NCI-H2196 treated with DMSO at 0.1 percent for 48 hours (cell line): ENCODE data around the gene TLL1.

Experiments
- DNase-seq: peaks from one replicate; lab custom pipeline; 2025; ENCODE audit not compliant: unreplicated experiment; lab: John Stamatoyannopoulos, UW

Gene TLL1

DNA sequence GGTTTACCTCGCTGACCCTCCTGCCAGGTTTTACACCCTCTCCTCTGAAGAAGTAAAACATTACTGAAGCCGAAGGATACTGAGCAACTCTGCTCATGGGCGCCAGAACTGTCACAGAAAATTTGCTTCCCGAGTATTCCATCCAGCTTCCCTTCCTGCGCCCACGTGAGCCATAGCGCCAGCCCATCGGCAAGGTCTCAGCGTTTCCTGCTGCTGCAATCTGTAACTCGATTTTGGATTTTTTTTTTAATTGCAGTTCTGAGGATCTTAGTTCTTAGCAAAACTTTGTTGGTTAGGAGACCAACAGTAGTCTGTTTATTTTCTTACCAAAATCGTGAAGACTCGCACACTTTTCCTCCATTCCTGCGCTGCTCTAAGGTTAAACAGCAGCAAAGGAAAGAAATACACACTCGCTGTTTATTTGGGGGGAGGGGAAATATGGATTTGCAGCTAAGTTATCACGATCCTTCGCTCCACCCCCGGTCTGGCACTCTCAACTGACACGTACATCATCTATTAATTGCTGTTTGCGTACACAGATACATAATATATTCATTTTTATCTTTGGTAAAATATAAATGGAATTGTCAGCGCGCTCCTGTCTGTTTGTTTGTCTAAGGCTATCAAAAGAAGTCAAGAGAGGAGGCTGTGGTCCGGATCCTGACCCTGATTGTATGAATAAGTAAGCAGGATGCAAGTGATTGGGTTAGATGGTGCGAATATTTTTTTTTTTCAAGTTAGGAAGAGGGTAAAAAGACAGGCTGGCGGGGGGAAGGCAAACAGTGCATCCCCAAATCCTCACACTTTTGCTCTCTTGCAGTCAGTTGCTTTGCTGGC is at the start of gene TLL1:
TSS of gene TLL1 (plus strand) at position 777 of the 837 bp plus-strand sequence. CDS start 668 bp downstream, outside the sequence.
- DNase-seq, result no peak

DNA sequence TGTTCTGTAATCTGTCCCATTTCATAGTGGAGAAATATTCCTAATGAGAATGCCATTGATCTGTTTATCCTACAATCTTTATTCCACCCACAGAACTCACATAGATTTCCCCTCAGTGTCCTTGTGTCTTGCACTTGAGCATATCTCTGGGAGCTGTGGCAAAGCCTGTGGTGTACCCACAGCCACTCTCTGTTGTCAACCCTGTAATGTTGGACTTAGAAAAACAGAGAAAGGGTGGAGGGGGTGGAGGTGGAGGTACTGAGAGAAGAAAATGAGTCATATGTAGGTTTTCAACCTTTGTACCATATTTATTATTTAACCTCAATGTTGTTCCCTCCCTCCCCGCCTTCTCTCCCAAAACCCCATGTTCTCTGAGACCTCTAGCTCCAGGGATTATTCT is 46.9 kb upstream of the TLL1 start:
- no peak for DNase-seq

DNA sequence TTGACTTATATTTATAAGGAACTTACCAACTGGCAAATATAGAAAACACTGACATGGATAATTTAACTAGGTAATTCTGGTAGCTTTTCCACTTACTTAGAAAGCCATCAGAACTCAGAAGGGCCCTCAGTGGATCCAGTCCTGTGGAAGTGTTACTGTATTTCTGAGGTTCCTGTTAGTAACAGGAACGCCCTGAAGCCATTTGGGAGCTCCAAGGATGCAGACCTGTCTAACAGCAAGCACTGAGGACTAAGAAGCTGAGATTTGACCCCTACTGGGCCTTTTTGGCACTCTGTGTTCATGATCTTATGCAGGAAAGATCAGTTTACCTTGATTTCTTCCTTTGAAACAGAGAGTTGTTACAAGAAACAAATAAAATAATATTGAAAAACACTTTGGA is 46.0 kb upstream of the TLL1 start:
- DNase-seq, result no peak

DNA sequence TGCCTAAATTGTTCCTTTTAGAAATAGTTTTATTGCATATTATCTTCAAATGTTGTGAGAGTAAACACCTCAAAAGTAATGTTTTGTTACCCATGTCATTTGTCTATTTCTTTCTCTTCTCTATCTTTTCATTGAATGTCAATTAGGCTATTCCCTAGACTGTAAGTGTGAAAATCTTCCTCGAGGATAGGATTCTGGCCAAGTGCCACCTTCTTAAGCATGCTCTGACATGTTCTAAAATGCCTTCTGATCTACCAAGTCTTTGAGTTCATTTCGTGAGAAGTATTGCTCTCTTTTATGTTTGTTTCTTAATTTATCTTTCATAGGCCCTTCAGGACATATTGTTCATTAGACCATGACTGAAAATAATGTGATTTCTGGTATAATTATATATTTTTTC is 44.1 kb upstream of the TLL1 start:
- no peak for DNase-seq

DNA sequence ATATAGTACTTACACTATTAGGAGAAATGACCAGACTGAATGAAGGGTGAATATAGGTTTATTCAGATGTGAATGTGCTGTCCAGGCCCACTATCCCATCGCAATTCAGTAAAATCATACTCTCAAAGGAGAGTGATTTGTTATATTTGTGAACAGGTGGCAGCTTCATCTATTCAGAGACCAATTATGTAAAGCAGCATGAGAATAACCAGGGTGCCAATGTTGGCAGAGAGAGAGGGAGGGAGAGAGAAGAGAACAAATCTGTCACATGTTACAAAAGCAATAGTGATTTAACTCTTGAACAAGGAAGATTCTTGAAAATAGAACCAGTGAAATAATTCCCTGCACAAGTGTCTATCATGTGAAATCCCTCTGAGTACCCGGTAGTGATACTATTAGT is 38.9 kb upstream of the TLL1 start:
- DNase-seq, result no peak

DNA sequence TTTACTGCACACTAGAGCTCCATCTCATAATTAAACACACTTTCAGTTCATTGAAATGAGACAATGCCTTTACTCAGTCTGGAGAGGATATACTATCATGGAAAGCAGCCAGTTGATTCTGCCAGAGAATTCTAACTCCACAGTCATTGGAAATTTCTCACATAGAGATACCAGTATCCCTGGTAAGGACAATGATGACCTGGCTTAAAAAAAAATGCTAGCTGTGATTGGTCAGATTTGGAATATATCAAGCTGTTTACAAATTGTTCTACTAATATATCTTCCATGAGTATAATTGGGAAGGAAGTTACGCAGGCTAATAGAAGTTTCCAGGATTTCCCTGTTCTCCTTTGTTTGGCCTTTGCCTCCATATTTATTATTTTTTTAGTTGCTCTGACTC is 34.5 kb upstream of the TLL1 start:
- no peak for DNase-seq

DNA sequence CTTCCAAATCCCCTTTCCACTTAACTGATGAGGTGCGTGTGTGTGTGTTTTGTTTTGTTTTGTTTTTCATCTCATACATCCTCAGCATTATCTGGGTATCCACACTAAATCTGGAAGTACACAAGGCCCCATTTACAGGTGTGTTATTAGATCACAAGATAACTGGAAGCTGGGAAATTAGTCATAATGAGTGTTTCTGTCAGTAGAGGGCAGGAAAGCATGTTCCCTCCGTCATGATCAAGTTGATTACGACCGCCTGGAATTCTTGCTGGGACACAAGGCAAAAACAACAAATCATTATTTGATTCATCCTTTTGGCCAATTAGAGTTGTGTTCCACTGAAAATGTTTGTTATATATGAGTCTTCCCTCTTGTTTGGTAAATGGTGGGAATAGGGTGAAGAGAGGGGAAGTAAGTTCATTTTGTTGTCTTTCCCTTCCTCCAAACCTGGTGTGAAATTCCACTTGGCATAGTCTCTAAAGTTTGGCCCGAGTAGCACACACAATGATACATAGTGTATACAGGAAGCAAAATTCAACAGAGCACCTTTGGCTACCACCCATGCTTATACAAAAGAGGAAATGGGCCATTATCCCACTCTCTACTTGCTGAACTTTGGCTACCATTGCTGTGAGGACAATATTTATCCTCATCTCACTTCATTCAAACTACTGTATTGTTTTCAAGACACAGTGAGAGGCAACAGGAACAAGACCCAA is 33.3 kb upstream of the TLL1 start:
- DNase-seq, result no peak

DNA sequence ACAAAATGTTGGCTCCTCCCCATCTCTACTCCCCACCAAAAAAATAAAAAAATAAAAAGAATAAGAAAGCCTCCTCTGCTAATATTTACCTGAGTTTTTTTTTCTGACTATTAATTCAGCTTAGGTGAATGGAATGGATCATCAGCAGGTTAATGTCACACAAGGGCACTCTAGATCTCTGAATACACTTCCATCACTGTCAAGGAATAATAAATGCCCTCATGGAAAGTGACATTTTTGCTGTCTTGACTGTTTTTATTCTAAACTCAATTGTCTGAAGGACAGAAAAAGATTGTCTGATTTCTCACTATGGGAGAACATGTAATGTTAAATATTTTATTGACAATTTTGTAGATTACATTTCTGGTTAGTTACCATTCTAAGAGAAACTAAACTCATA is 30.4 kb upstream of the TLL1 start:
- DNase-seq, result no peak

DNA sequence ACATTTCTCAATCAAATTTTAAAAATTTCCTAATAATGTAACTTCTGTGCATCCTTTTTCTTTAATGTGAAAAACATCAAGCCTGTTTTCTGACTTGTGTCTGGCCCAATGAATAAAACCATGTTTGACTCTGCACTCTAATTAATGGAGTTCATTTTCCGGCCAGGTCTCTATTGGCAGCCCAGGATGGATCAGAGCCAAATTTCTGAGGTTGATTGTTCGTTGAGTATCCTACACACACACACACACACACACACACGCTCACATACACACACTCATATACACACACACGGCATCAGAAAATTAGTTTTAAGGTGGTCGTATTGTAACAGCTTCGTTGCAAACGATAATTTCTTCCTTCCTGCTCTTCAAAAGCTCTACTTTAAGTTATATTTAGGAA is 28.9 kb upstream of the TLL1 start:
- no peak for DNase-seq

DNA sequence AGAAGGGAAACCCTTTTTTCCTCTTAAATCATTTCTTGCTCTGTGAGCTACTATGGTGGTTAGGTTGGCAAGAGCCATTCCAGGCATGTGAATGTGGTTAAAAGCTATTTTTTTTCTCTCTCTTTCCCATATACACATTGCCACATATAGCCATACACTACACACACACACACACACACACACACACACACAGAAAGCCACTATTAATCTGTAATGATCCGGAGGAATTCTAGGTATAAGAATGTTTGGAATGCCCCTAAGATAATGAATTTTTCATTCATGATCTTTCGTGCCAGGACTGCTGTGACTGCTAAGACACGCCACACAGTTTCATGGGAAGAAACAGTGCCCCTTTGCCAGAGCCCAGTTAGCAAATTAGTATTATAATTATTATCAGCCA is 21.8 kb upstream of the TLL1 start:
- DNase-seq, result no peak

DNA sequence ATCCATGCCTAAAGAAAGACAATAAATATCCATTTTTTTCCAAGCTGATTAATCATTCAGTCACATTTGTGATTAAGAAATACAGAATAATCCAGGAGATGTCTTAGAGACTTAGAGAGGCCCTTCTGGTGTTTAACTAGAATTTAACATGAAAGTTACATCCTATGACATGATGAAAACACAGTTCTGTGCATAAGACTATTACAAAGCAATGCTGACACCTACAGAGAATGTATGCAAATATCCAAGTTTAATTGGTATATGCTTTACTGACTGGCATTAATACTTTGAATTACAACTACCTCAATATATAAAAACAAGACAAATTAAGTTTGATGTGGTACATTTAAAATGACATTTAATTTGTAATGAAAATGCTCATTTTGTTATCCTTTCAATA is 17.8 kb upstream of the TLL1 start:
- no peak for DNase-seq

DNA sequence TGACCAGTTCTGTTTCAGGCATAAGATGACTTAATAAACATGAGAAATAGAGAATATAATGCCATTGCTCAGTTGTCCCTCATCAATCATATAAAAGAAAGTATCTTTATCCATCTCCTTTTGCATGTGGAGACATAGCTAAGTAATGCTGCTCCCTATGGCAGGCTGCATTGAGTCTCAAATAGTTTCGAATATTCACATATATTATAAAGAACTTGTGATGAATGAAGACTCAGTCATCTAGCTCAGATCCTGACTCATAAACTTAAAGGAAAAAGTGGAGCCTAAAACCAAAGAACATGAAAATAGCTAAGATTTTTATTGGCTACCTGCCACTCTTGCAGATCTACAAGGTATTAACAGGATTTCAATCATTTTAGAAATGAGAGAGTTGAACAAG is 11.7 kb upstream of the TLL1 start:
- DNase-seq, result no peak

DNA sequence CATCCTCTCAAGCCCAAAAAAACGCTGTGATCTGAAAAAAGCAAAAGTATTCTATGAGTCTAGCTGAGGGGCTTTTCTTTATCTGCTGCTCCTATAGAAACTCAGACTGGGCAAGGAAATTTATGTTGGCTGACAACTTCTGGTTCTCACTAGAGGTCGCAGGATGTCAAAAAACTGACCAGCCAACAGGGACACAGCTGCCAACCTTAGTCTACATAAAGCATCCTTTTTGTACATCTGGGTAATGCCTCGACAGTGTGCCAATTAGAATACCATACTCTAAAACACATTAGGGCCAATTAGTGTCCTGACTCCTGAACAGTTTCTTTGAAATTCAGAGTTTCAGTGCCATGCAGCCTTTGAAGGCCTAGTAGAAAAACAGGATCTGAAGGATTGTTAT is 8.8 kb upstream of the TLL1 start:
- no peak for DNase-seq

DNA sequence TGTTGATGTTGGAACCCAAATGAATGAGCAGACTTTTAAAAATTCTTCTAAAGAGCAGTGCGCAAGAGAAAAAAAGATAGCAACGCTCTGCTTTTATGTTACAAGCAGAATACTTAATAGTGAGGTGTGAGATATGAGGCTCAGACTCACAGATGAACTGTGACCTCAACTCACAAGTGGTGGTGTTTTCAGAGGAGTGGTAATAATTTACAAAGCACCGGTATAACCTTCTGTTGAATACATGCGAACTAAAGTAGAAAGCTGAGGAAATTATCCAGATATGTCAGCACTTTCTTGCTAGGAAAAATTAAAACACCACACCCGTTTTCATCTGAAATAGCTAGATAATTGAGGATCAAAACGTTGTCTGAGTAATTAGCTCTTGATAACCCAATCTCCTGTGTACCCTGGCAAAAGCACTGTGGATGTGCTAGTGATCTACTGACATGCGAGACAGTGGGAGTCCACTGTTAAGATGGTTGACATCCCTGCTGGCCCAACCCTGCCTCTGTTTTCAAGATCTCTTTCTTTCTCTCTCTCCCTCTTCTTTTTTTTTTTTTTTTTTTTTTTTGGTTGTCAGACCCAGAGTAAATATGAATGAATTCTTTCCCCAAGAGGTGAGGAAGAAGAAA is 6.9 kb upstream of the TLL1 start:
- DNase-seq, result no peak

DNA sequence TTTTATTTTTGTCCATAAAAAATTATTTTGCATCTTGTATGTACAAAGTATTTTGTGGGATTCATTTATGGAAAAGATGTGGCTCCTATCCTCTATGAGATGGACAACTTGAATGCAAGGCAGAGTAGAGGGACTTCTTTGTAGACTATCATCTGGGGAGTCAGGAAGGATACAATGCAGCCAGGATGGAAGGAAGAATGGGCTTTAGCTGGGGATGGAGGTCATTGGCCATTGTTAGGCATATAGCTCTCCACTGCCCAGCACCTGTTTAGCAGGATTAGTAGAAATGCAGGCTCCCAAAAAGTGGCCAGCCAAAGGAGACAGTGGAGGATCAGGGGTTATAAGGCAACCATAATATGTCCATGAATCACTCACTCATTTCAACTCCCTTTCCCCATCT is 5.1 kb upstream of the TLL1 start:
- no peak for DNase-seq

DNA sequence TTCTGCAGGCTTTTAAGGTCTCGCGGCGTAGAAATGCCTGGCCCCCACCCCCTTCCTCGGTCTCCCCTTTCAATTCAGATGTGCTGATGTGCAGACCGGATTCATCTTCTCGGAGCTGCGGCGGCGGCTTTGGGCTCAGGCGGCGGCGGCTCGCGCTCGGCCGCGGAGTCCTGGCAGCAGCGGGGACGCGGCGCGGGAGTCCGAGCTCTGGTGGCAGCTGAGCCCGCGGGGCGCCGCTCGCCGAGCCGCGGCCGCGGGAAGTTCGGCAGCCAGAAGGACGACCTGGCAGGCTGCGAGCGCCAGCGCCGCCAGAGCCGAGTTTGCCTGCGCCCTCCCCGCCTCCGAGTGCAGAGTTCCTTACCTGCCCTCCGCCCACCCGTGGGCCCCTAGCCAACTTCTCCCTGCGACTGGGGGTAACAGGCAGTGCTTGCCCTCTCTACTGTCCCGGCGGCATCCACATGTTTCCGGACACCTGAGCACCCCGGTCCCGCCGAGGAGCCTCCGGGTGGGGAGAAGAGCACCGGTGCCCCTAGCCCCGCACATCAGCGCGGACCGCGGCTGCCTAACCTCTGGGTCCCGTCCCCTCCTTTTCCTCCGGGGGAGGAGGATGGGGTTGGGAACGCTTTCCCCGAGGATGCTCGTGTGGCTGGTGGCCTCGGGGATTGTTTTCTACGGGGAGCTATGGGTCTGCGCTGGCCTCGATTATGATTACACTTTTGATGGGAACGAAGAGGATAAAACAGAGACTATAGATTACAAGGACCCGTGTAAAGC is 448 bp downstream of the TLL1 start:
- no peak for DNase-seq

DNA sequence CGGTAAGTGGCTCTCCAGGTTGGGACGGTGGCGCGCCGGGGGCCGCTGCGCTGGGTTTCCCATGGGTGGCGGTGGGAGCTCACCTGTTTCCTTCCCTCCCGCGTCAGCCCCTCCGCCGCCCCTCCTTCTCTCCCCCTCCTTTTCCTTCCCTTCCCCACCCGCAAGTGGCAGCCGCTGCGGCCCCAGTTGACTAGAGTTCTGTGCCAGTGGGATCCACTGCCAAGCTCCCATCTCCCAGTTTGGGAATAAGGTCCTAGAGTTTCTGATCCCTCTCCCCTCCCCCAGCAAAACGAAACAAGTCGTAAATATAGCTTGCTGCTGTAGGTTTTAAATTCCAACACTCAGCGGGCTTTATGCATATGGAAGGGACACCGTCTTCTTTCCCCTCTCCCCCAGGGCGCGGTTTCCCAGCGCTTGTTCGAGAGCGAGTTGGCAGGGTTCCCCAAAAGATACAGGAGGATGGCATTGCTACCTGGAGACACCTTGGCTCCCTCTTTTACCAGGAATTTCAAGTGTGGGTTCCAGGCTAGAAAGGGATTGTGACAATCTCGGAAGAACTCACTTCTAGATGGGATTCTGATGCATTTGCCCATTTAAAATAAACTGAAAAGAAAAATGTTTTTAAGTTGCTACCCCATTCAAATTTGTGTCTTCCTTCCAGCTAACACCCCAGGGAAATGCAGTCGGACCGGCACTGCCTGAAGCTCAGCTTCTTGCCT is 1.2 kb downstream of the TLL1 start:
- DNase-seq, result no peak

DNA sequence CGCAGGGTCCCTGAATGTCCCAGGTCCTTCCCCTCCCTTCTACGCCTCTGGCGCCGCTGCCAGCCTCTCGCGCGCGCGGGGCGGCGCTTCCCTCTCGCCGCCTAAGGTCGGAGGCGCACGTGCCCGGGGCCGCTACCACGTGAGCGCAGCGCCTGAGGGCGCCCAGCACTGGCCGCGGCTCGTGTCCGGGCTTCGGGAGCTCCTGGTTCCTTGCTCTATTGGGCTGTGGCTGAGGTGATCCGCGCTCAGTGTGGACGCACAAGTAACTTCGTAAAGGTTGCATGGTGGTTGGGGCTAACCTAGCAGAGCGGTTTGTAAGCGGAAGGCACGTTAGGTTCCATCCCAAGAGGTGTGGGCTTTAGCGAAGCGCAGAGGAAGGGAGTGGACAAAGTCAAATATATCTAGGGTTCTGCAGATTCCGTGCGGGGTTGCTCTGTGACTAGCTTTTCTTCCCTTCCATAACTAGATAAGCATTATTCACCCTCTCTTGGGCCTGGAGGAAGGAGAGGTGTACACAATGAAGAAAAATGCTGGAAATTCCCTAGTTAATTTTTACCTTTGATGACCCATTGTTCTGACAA is 1.8 kb downstream of the TLL1 start:
- DNase-seq, result no peak

DNA sequence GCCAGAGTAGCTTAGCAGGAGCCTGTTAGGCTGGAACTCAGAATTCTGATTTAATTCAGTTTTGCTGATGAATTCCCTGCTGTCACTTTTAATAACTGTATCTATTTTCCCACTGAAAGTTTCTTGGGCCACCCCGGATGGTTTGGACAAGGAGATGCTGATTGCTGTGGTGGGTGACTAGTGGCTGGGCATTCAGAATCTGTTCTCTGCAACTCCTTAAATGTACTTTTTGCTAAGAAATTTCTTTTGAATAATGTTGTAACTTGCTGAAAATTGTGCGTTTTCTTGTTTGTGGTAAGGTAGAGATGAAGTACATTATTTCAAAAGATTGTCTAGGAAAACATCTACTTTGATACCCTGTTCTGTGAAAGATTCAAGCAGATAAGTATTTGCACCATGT is 2.4 kb downstream of the TLL1 start:
- no peak for DNase-seq

DNA sequence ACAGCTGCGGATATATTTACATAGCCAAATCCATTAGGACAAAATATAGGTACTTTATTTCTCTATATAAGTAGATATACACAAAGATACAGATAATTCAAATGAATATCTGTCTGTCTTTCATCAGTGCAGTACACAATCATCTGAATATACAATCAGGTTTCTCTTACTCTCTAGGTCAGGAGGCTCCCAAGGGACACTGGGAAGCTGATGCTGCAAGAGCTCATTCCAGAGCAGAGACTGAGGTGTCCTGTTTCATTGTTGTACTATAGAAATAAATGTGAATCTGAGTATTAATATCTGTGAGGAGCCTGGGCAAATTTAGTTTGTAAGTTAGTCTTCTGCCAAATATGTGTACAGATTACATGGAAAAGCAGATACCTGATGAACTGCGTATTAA is 4.2 kb downstream of the TLL1 start:
- DNase-seq, result no peak
